ENCODE measurements around the gene MMP19.
"Not testable (repeated sequence)": the region's sequence is repeated elsewhere in the genome, so short reads cannot be mapped to it uniquely, and the experiment has no call there.

Gene MMP19

GRCh38 chr12:55842681-55843429 is at the start of gene MMP19:
Gene MMP19 (minus strand): TSS chr12:55842936. CDS start chr12:55842830, 106 bp downstream.
- DNase-seq: no peak

- DNase-seq: no peak
These were observed 48.6 kb upstream of the MMP19 start for GRCh38 chr12:55891310-55891709.

- no peak for DNase-seq
These were observed 42.4 kb upstream of the MMP19 start for GRCh38 chr12:55885113-55885512.

GRCh38 chr12:55877824-55878223 is 35.1 kb upstream of the MMP19 start:
- no peak for DNase-seq

- DNase-seq: no peak
These were observed 33.1 kb upstream of the MMP19 start for GRCh38 chr12:55875704-55876467.

GRCh38 chr12:55874443-55874842 is 31.7 kb upstream of the MMP19 start:
- no peak for DNase-seq

- DNase-seq: not testable (repeated sequence)
These were observed 23.8 kb upstream of the MMP19 start for GRCh38 chr12:55866454-55867004.

GRCh38 chr12:55865327-55865726 is 22.6 kb upstream of the MMP19 start:
- no peak for DNase-seq

GRCh38 chr12:55862931-55863330 is 20.2 kb upstream of the MMP19 start:
- not testable (repeated sequence) for DNase-seq

GRCh38 chr12:55862286-55862685 is 19.6 kb upstream of the MMP19 start:
- DNase-seq: no peak

GRCh38 chr12:55861871-55862270 is 19.1 kb upstream of the MMP19 start:
- no peak for DNase-seq

GRCh38 chr12:55861396-55861795 is 18.7 kb upstream of the MMP19 start:
- DNase-seq: no peak

GRCh38 chr12:55852740-55853139 is 10.0 kb upstream of the MMP19 start:
- DNase-seq: no peak

GRCh38 chr12:55850893-55851292 is 8.2 kb upstream of the MMP19 start:
- DNase-seq: no peak

- DNase-seq: no peak
These were observed 7.7 kb upstream of the MMP19 start for GRCh38 chr12:55850401-55850800.

- no peak for DNase-seq
These were observed 7.0 kb upstream of the MMP19 start for GRCh38 chr12:55849616-55850343.

- no peak for DNase-seq
These were observed 5.0 kb upstream of the MMP19 start for GRCh38 chr12:55847603-55848291.

- no peak for DNase-seq
These were observed 4.3 kb upstream of the MMP19 start for GRCh38 chr12:55847033-55847432.

- no peak for DNase-seq
These were observed 3.2 kb upstream of the MMP19 start for GRCh38 chr12:55845785-55846496.

- DNase-seq: no peak
These were observed 2.6 kb upstream of the MMP19 start for GRCh38 chr12:55845361-55845760.

GRCh38 chr12:55844961-55845360 is 2.2 kb upstream of the MMP19 start:
- DNase-seq: no peak

- no peak for DNase-seq
These were observed 695 bp upstream of the MMP19 start for GRCh38 chr12:55843431-55843830.

Measured in activated effector memory CD4-positive, alpha-beta T cell treated with Interleukin-2 at 50 U/mL for 16 hours (primary cell).